ENCODE results near the gene CNKSR2.

DNA sequence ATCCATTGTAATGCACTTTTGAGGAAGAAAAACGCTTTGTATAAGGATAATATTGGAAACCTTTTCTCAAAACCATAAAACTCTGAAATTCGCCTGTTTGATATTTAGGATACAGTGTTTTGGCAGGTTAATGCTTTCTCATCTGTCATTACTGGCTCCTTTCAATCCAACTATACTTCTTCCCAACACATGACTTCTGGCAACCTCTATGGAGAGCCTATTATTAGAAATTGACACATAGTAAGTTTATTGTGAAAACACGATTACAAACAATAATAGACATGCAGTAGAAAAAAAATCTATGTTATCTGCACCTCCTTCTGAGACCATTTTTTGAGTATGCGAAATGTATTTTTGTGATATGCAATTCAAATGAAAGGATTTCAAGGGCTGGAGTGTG, 288.5 kb downstream of the CNKSR2 start:
- TF ChIP-seq GATA2 (IDR thresholded peaks at IDR 0.05; ENCODE audit: low read depth, low read length) (no peak), GATA3 (IDR thresholded peaks at IDR 0.05; ENCODE audit: low read depth, low read length) (no peak)
